A549 treated with CpdA at 1 μM for 4 hours (cell line): ENCODE data around the gene ZNF680. TPM values are rescaled to one million over a fixed set of nuclear protein-coding genes. Genes with fewer than 3 reads are reported as not detected.

Experiments
- total RNA-seq: library from RNA; stranded (reverse); fragments of 200-300 nt; extraction: Qiagen RNA extraction; gene quantifications from 5 replicates; pipeline ENCODE4 v1.2.3, GENCODE V29; 2022; ENCODE audit warnings: low read depth

Gene ZNF680
- total RNA-seq, result 1.8 to 3.0 TPM (median 2.4 TPM) in 5 replicates

DNA sequence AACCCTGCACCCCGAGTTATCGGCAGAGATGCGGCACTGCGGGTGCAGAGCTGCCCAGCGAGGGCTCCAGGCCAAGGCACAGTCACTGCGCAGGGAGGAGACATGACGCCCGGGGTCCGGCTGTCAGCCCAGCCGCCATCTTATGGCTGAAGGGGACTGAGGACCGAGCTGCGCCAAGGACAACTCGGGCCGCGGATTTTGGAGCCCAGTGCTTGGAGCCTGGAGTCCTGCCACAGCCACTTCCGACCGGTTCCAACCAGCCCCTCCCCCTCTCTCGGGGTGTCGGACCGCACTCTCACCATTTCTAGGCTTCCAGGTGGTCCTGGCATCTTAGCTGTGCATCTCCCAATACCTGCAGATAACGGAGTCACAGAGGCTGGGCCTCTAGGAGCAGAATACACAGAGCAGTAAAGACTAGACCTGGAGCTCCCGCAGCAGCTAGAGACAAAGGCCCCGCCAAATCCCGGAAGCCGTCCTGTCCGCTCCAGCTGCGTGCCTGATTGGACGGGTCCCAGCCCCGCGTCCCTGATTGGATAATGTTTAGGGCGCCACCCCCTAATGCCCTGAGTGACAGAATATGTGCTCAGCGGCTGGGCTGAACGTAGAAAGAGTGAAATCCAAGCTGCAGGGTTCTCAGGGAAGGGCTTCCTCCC, at the start of gene ZNF680:
Gene ZNF680, minus strand, starts transcription at position 446 of the 653 bp plus-strand sequence. Its CDS starts 117 bp downstream, at position 329.

Other genes with a start within 250 kb of the ZNF680 start
- gene ZNF736, start 249.1 kb downstream of the ZNF680 start, total RNA-seq, result 0.02 TPM in 1 of 5 replicates, not detected in the others
- gene ZNF107, start 103.1 kb upstream of the ZNF680 start, total RNA-seq, result 2.3 to 3.9 TPM (median 2.6 TPM) in 5 replicates
- gene ZNF138, start 231.4 kb upstream of the ZNF680 start, total RNA-seq, result 3.1 to 3.3 TPM (median 3.3 TPM) in 5 replicates